GM19025 (cell line): Measurements from ENCODE around the gene OVCH2.

Experiments used
- ATAC-seq: cut with Tn5 transposase; IDR thresholded peaks from one replicate; pipeline ENCODE4 v1.9.1; 2021; ENCODE audit warnings: mild to moderate bottlenecking, low read depth, moderate library complexity; ENCODE audit not compliant: unreplicated experiment

OVCH2 gene

GRCh38 chr11:7643314-7643713 is 63.0 kb downstream of the OVCH2 start:
- no peak for ATAC-seq

DNA sequence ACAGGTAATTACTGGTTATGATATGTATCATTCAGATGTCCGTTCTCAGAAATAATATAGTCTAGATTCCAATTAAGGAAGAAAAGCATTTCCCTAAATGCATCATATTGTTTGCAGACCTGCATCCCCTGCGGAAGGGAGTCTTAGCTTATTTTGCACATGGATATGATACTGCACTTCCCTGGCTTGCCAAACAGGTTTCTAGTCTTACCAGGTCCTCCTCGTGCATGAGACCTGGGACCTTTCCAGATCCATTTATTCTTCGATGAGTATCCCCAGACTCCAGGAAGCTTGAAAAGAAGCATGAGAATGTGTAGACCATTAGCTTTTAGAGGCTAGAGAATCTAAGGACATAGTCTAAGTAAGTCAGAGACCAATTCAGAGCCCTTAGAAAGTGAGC is 63.5 kb downstream of the OVCH2 start:
- no peak for ATAC-seq

- no peak for ATAC-seq
Measured at GRCh38 chr11:7640816-7641215, 65.5 kb downstream of the OVCH2 start.

GRCh38 chr11:7639643-7640025 is 66.6 kb downstream of the OVCH2 start:
- ATAC-seq: no peak
